ENCODE measurements around the gene INPP4B.

- no peak for TF ChIP-seq EZH2 (IDR thresholded peaks at IDR 0.05; ENCODE audit: borderline replicate concordance, insufficient read depth, low read depth, low read length, poor library complexity, severe bottlenecking)
- TF ChIP-seq CTCF (IDR thresholded peaks at IDR 0.05): no peak
These were observed 482.4 kb downstream of the INPP4B start for GRCh38 chr4:142363686-142364085.

Data from B cell (primary cell).